Lower leg skin (tissue), 3 donors: ENCODE results near the gene TEAD3.

Experiments
- CTCF ChIP-seq, 3 donors: fragments of 450-650 bp; IDR thresholded peaks; one replicate each; pipeline ENCODE4 v1.5.1; 2016; ENCODE audit warnings: antibody characterized with exemption in 3 of 3, mild to moderate bottlenecking in 3 of 3, moderate library complexity in 2 of 3
- POLR2A ChIP-seq, 2 donors: fragments of 450-650 bp; IDR thresholded peaks; one replicate each; pipeline ENCODE4 v1.6.1; 2016 to 2017; ENCODE audit warnings: antibody characterized with exemption in 2 of 2, mild to moderate bottlenecking in 1 of 2, moderate library complexity in 1 of 2

GRCh38 chr6:35457907-35458306 is 39.0 kb downstream of the TEAD3 start:
- TF ChIP-seq CTCF (IDR thresholded peaks at IDR 0.05) = no peak
- TF ChIP-seq POLR2A (IDR thresholded peaks at IDR 0.05) = no peak
